Neural crest cell (in vitro differentiated cells): ENCODE data around the gene GPR82. TPM values are rescaled to one million over a fixed set of nuclear protein-coding genes. Genes with fewer than 3 reads are reported as not detected.

Experiments used
- DNase-seq: peaks from one replicate; pipeline ENCODE4 v3.0.0; 2021; ENCODE audit warnings: low read depth, mixed read lengths, low spot score
- H3K27ac Mint-ChIP-seq: one replicate; pipeline ENCODE4 v1.8.0; 2021; ENCODE audit warnings: mild to moderate bottlenecking, mixed read lengths; ENCODE audit not compliant: unreplicated experiment
- H3K27me3 Mint-ChIP-seq: 2 replicates; pipeline ENCODE4 v1.8.0; 2021; ENCODE audit warnings: low read depth, mild to moderate bottlenecking, mixed read lengths
- H3K36me3 Mint-ChIP-seq: 2 replicates; pipeline ENCODE4 v1.8.0; 2021; ENCODE audit warnings: low read depth, mild to moderate bottlenecking, mixed read lengths
- H3K4me1 Mint-ChIP-seq: 2 replicates; pipeline ENCODE4 v1.8.0; 2021; ENCODE audit warnings: mixed read lengths
- H3K4me3 Mint-ChIP-seq: one replicate; pipeline ENCODE4 v1.8.0; 2021; ENCODE audit warnings: mild to moderate bottlenecking, mixed read lengths
- H3K9me3 Mint-ChIP-seq: 2 replicates; pipeline ENCODE4 v1.8.0; 2021; ENCODE audit warnings: mixed read lengths
- CTCF ChIP-seq: fragments of 200-600 bp; sonication (generic); conservative IDR thresholded peaks from 2 replicates; pipeline ENCODE4 v1.5.0; 2021; ENCODE audit warnings: antibody characterized with exemption, mild to moderate bottlenecking
- total RNA-seq: library from RNA; stranded (reverse); gene quantifications from 2 replicates; pipeline ENCODE4 v1.2.1, GENCODE V29; 2021

The GPR82 gene
- total RNA-seq, 1 donor from 2014 or later, result not detected

GRCh38 chrX:41750716-41751115 lies 26.7 kb downstream of the GPR82 start:
- Mint-ChIP-seq H3K36me3 (peaks cover 5% of the 10 kb centered on the region), H3K9me3 (peaks cover 3% of the 10 kb centered on the region), H3K27ac (no peak overlapping the region), H3K27me3 (no peaks in the 10 kb centered on the region), H3K4me1 (no peaks in the 10 kb centered on the region), H3K4me3 (no peak overlapping the region)
- DNase-seq, result no peak
- TF ChIP-seq CTCF, result no peak

GRCh38 chrX:41758401-41758800 lies 34.4 kb downstream of the GPR82 start:
- Mint-ChIP-seq H3K27ac (no peak overlapping the region), H3K27me3 (no peaks in the 10 kb centered on the region), H3K4me1 (no peaks in the 10 kb centered on the region), H3K4me3 (no peak overlapping the region), H3K36me3 (peaks cover 9% of the 10 kb centered on the region), H3K9me3 (peaks cover 4% of the 10 kb centered on the region)
- DNase-seq, result no peak
- no peak for TF ChIP-seq CTCF

- DNase-seq, result no peak
- Mint-ChIP-seq H3K4me3 (no peak overlapping the region), H3K4me1 (no peaks in the 10 kb centered on the region), H3K27ac (no peak overlapping the region), H3K27me3 (no peaks in the 10 kb centered on the region), H3K36me3 (peaks cover 9% of the 10 kb centered on the region), H3K9me3 (peaks cover 4% of the 10 kb centered on the region)
- TF ChIP-seq CTCF, result peak; percentile 55
These were observed 35.8 kb downstream of the GPR82 start for GRCh38 chrX:41759817-41760216.

- Mint-ChIP-seq H3K36me3 (peaks cover 4% of the 10 kb centered on the region), H3K4me3 (no peak overlapping the region), H3K9me3 (peaks cover 4% of the 10 kb centered on the region), H3K27ac (no peak overlapping the region), H3K4me1 (no peaks in the 10 kb centered on the region), H3K27me3 (no peaks in the 10 kb centered on the region)
- DNase-seq, result no peak
- TF ChIP-seq CTCF, result no peak
These were observed 37.2 kb downstream of the GPR82 start for GRCh38 chrX:41761169-41761568.

GRCh38 chrX:41761702-41762101 lies 37.7 kb downstream of the GPR82 start:
- peaks cover 4% of the 10 kb centered on the region for H3K36me3 Mint-ChIP-seq
- DNase-seq, result no peak
- no peak for TF ChIP-seq CTCF
- H3K4me3 Mint-ChIP-seq, result no peak overlapping the region
- no peak overlapping the region for H3K27ac Mint-ChIP-seq
- no peaks in the 10 kb centered on the region for H3K27me3 Mint-ChIP-seq
- peaks cover 4% of the 10 kb centered on the region for H3K9me3 Mint-ChIP-seq
- H3K4me1 Mint-ChIP-seq, result no peaks in the 10 kb centered on the region
